Esophagus muscularis mucosa (tissue), 4 donors: ENCODE data around the gene RACGAP1. TPM values are rescaled to one million over a fixed set of nuclear protein-coding genes. Genes with fewer than 3 reads are reported as not detected.
A peak's percentile ranks its signal among the peaks of the same experiment; 100 is the strongest.

ENCODE experiments used
- DNase-seq: peaks from one replicate; pipeline ENCODE4 v3.0.0-alpha.2; 2017; ENCODE audit errors: extremely low spot score
- H3K27ac ChIP-seq, 4 donors: fragments of 200-600 bp; sonication (generic); replicated peaks in 1 of 4; 1 replicate in 3 of 4; 2 replicates in 1 of 4; pipeline ENCODE4 v1.5.1; 2016 to 2019; ENCODE audit warnings: mild to moderate bottlenecking in 1 of 4
- H3K27me3 ChIP-seq, 4 donors: fragments of 200-600 bp; sonication (generic); one replicate each; pipeline versions ENCODE4 v1.5.1 to v1.6.0; 2016 to 2019
- H3K36me3 ChIP-seq, 4 donors: fragments of 200-600 bp; sonication (generic); one replicate each; pipeline ENCODE4 v1.5.1; 2016 to 2019
- H3K4me1 ChIP-seq, 4 donors: fragments of 200-600 bp; sonication (generic); one replicate each; pipeline ENCODE4 v1.5.1; 2016 to 2019
- H3K4me3 ChIP-seq, 4 donors: fragments of 200-600 bp; sonication (generic); 1 replicate in 2 of 4; 2 replicates in 2 of 4; pipeline ENCODE4 v1.5.1; 2016 to 2019; ENCODE audit warnings: mild to moderate bottlenecking in 4 of 4, moderate library complexity in 1 of 4
- H3K9me3 ChIP-seq, 4 donors: fragments of 200-600 bp; sonication (generic); 1 replicate in 3 of 4; 2 replicates in 1 of 4; pipeline ENCODE4 v1.5.1; 2016 to 2019
- EP300 ChIP-seq: sonication (generic); formaldehyde crosslinking; IDR thresholded peaks from one replicate; pipeline ENCODE4 v1.6.1; 2017; ENCODE audit warnings: antibody characterized with exemption
- POLR2A ChIP-seq: fragments of 450-650 bp; IDR thresholded peaks from one replicate; pipeline ENCODE4 v1.6.1; 2017; ENCODE audit warnings: antibody characterized with exemption, moderate library complexity, mild to moderate bottlenecking, low read depth
- POLR2AphosphoS5 ChIP-seq, 2 donors: sonication (generic); formaldehyde crosslinking; IDR thresholded peaks; one replicate each; pipeline ENCODE4 v1.6.1; 2017; ENCODE audit warnings: antibody characterized with exemption in 2 of 2
- WGBS: methylation state at CpG from one replicate; pipeline ENCODE4 v1.1.5; 2018; 5-methylcytosine and 5-hydroxymethylcytosine counted together
- intact Hi-C: fragments of 100-400 bp; cut with DNase I; formaldehyde crosslinking; loops from one replicate; pipeline ENCODE4 v1.15.1; 2023
- total RNA-seq, 4 donors: library from RNA; depleted of rRNA; stranded (reverse); fragments of >200 nt; gene quantifications; one replicate each; pipeline versions ENCODE4 v1.1.0 to v1.2.1, GENCODE V29; 2016
- TF ChIP-seq, protein P1 (sequence below), 3 experiments: fragments of 200-600 bp in 2 of 3; fragments of 450-650 bp in 1 of 3; sonication (generic) in 2 of 3; IDR thresholded peaks; one replicate each; pipeline ENCODE4 v1.5.1; 2017 to 2019; ENCODE audit warnings: antibody characterized with exemption in 3 of 3, mild to moderate bottlenecking in 2 of 3, moderate library complexity in 1 of 3

The RACGAP1 gene
- total RNA-seq, 4 donors from 2014 or later, result 10.5 to 13.3 (median 11.4) TPM

DNA sequence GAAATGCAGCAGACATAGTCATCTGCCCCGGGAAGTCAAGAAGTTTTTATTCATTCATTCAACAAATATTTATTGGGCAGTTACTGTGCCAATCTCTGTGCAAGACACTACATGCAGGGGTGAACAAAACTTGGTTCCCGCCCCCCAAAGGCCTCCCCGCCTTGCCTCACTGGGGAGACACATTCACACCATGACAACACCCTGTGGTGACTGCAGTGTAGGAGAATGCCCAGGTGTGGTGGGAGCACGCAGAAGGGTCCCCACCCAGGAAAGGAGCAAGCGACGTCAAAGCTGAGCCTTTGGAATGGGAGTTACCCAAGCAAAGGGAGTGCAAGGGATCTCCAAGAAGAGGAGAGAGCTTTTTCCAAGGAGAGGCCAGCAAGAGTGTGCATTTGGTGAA is 54.2 kb downstream of the RACGAP1 start:
- WGBS, result 73% methylated on average over 6 of the region's 6 CpGs
- intact Hi-C loops, result no loop called here
- H3K27me3 ChIP-seq, result peaks cover 0 to 33% (median 3%) of the 10 kb centered on the region in 4 donors
- no peak overlapping the region for H3K27ac ChIP-seq
- H3K9me3 ChIP-seq, result no peaks in the 10 kb centered on the region
- no peak for DNase-seq
- TF ChIP-seq POLR2AphosphoS5 (IDR thresholded peaks at IDR 0.05), result no peak
- TF ChIP-seq, protein P1, sequence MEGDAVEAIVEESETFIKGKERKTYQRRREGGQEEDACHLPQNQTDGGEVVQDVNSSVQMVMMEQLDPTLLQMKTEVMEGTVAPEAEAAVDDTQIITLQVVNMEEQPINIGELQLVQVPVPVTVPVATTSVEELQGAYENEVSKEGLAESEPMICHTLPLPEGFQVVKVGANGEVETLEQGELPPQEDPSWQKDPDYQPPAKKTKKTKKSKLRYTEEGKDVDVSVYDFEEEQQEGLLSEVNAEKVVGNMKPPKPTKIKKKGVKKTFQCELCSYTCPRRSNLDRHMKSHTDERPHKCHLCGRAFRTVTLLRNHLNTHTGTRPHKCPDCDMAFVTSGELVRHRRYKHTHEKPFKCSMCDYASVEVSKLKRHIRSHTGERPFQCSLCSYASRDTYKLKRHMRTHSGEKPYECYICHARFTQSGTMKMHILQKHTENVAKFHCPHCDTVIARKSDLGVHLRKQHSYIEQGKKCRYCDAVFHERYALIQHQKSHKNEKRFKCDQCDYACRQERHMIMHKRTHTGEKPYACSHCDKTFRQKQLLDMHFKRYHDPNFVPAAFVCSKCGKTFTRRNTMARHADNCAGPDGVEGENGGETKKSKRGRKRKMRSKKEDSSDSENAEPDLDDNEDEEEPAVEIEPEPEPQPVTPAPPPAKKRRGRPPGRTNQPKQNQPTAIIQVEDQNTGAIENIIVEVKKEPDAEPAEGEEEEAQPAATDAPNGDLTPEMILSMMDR (IDR thresholded peaks at IDR 0.05), result no peak
- no peak for TF ChIP-seq EP300
- TF ChIP-seq POLR2A, result no peak
- no peak overlapping the region for H3K4me3 ChIP-seq
- no peaks in the 10 kb centered on the region for H3K36me3 ChIP-seq
- H3K4me1 ChIP-seq, result peaks cover 18 to 37% (median 32%) of the 10 kb centered on the region in 4 donors

DNA sequence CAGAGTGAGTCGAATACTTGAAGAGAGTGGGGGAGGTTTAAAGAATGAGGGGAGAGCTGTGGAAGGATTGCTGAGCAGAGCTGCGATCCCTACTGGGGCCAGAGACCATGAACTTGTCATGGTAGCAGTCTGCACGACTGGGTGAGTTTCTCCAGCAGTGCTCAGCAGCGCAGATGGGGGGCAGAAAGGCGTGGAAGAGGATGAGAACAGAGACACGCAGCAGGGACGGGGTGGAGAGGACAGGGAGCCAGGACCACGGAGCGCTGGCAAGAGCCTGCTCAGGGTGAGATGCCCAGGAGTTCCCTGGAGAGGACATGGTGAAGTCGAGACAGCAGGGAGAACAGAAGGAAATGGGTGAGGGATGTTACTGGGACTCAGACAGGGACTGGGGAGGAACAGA is 54.6 kb downstream of the RACGAP1 start:
- H3K27ac ChIP-seq, result no peak overlapping the region
- H3K4me3 ChIP-seq, result no peak overlapping the region
- H3K27me3 ChIP-seq, result peaks cover 0 to 33% (median 3%) of the 10 kb centered on the region in 4 donors
- no peak for DNase-seq
- no peaks in the 10 kb centered on the region for H3K9me3 ChIP-seq
- WGBS, result 78% methylated on average over 10 of the region's 10 CpGs
- H3K4me1 ChIP-seq, result peaks cover 18 to 35% (median 32%) of the 10 kb centered on the region in 4 donors
- intact Hi-C loops, result no loop called here
- no peaks in the 10 kb centered on the region for H3K36me3 ChIP-seq
- TF ChIP-seq EP300, result no peak
- TF ChIP-seq POLR2AphosphoS5 (IDR thresholded peaks at IDR 0.05), result no peak
- TF ChIP-seq, protein P1 (IDR thresholded peaks at IDR 0.05), result no peak
- TF ChIP-seq POLR2A, result no peak

DNA sequence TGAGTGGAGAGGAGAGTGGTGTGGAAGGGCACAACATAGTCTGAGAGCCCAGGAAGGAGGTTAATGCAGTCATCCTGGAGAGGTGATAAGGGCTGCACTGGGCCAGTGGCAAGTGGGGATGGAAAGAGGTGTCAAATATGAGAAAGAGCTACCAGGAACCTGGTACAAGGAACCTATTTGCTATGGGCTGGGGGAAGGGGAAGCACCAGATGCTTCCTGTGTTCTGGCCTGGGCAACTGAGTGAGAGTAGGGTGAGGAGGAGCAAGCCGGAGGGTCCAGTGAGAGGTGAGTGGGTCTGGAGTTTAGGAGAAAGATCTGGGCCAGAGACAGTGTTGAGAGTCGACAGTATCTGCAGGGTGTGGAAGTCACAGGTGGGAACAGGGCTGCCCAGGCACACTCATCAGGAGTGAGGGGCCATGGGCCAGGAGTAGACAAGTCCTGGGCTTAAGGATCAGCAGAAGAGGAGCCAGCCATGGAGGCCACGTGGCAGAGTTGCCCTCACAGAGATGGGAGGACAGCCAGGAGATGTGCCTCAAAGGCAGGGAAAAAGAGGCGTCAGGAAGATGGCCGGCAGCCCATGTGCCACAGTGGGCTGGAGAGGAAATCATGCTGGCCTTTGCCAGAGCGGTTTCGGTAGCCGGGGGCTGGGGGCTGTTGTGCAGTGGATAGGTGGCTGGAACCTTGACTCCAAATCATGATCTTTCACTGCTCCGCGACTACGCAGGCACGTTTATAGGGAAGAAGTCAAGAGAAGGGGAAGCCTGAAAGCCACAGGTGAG is 55.5 kb downstream of the RACGAP1 start:
- TF ChIP-seq, protein P1 (IDR thresholded peaks at IDR 0.05), result no peak
- TF ChIP-seq EP300 (no peak), POLR2A (no peak), POLR2AphosphoS5 (IDR thresholded peaks at IDR 0.05) (no peak)
- peaks cover 0 to 38% (median 3%) of the 10 kb centered on the region in 4 donors for H3K27me3 ChIP-seq
- DNase-seq, result no peak
- WGBS, result 78% methylated on average over 12 of the region's 12 CpGs
- H3K4me3 ChIP-seq, result no peak overlapping the region
- H3K9me3 ChIP-seq, result no peaks in the 10 kb centered on the region
- intact Hi-C loops, result loop anchor here (10.0 kb wide), 2 partner anchors 195 to 215 kb away; no protein-coding TSS in a partner anchor
- no peaks in the 10 kb centered on the region for H3K36me3 ChIP-seq
- no peak overlapping the region for H3K27ac ChIP-seq
- H3K4me1 ChIP-seq, result peaks cover 13 to 27% (median 24%) of the 10 kb centered on the region in 4 donors

DNA sequence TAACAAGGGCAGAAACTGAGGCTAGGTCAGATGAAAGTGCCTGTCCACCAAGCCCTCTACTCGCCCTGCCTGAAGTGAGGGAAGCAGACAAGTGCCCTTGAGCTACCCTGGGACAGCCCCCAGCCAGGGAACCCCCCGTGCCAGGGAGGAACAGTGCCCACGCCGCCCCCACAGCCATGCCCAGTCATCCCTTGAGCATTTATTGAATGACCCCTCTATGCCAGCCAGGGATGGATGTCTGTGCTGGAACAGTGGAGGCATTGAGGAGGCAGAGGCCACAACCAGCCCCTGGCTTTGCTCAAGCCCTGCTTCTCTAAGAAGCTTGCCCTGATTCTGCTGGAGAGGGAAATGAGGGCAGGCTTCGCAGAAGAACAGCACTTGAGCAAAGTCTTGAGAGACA is 56.3 kb downstream of the RACGAP1 start:
- peaks cover 11 to 18% (median 15%) of the 10 kb centered on the region in 4 donors for H3K4me1 ChIP-seq
- H3K4me3 ChIP-seq, result no peak overlapping the region
- H3K9me3 ChIP-seq, result no peaks in the 10 kb centered on the region
- peak in 1 of 2 donors; percentile 9 for TF ChIP-seq POLR2AphosphoS5 (IDR thresholded peaks at IDR 0.05)
- TF ChIP-seq, protein P1 (IDR thresholded peaks at IDR 0.05), result no peak
- no peak for TF ChIP-seq POLR2A
- TF ChIP-seq EP300, result no peak
- 70% methylated on average over 1 of the region's 5 CpGs for WGBS
- no peak overlapping the region for H3K27ac ChIP-seq
- no peak for DNase-seq
- H3K36me3 ChIP-seq, result no peaks in the 10 kb centered on the region
- H3K27me3 ChIP-seq, result peaks cover 0 to 40% (median 3%) of the 10 kb centered on the region in 4 donors
- intact Hi-C loops, result loop anchor here (10.0 kb wide), 2 partner anchors 194 to 216 kb away; no protein-coding TSS in a partner anchor
